Dendritic cell treated with granulocyte-macrophage colony-stimulating factor and Interleukin-4, amounts not matched to agents 40 ng/mL and 50 ng/mL, for 4 days (primary cell): ENCODE measurements around the gene SLC6A11.

Source experiments
- H3K27ac Mint-ChIP-seq: one replicate; pipeline ENCODE4 v1.8.0; 2022; ENCODE audit warnings: mild to moderate bottlenecking, mixed read lengths
- H3K27me3 Mint-ChIP-seq: one replicate; pipeline ENCODE4 v1.8.0; 2022; ENCODE audit warnings: mild to moderate bottlenecking, mixed read lengths
- H3K36me3 Mint-ChIP-seq: one replicate; pipeline ENCODE4 v1.8.0; 2022; ENCODE audit warnings: low read depth, mixed read lengths
- H3K4me1 Mint-ChIP-seq: one replicate; pipeline ENCODE4 v1.8.0; 2022; ENCODE audit warnings: low read depth, mixed read lengths
- H3K4me3 Mint-ChIP-seq: one replicate; pipeline ENCODE4 v1.8.0; 2022; ENCODE audit warnings: mild to moderate bottlenecking, moderate library complexity, mixed read lengths
- H3K9me3 Mint-ChIP-seq: one replicate; pipeline ENCODE4 v1.8.0; 2022; ENCODE audit warnings: mixed read lengths
- intact Hi-C: fragments of 100-400 bp; cut with micrococcal nuclease; formaldehyde crosslinking; loops from one replicate; pipeline ENCODE4 v1.15.0; 2022

SLC6A11 gene

GRCh38 chr3:10960255-10960654 is 144.2 kb downstream of the SLC6A11 start:
- no peaks in the 10 kb centered on the region for H3K9me3 Mint-ChIP-seq
- H3K27me3 Mint-ChIP-seq: peaks cover 20% of the 10 kb centered on the region
- H3K4me3 Mint-ChIP-seq: no peak overlapping the region
- no peak overlapping the region for H3K27ac Mint-ChIP-seq
- intact Hi-C loops: no loop called here
- no peaks in the 10 kb centered on the region for H3K4me1 Mint-ChIP-seq
- no peaks in the 10 kb centered on the region for H3K36me3 Mint-ChIP-seq

GRCh38 chr3:10961921-10962320 is 145.9 kb downstream of the SLC6A11 start:
- Mint-ChIP-seq H3K4me1 (no peaks in the 10 kb centered on the region), H3K4me3 (no peak overlapping the region), H3K9me3 (no peaks in the 10 kb centered on the region), H3K27ac (no peak overlapping the region), H3K36me3 (no peaks in the 10 kb centered on the region), H3K27me3 (peaks cover 17% of the 10 kb centered on the region)
- intact Hi-C loops: no loop called here

GRCh38 chr3:10962481-10963036 is 146.5 kb downstream of the SLC6A11 start:
- no peaks in the 10 kb centered on the region for H3K4me1 Mint-ChIP-seq
- H3K36me3 Mint-ChIP-seq: no peaks in the 10 kb centered on the region
- H3K27ac Mint-ChIP-seq: no peak overlapping the region
- peaks cover 16% of the 10 kb centered on the region for H3K27me3 Mint-ChIP-seq
- H3K4me3 Mint-ChIP-seq: no peak overlapping the region
- no peaks in the 10 kb centered on the region for H3K9me3 Mint-ChIP-seq
- intact Hi-C loops: no loop called here

- Mint-ChIP-seq H3K4me1 (no peaks in the 10 kb centered on the region), H3K4me3 (no peak overlapping the region), H3K9me3 (no peaks in the 10 kb centered on the region), H3K36me3 (no peaks in the 10 kb centered on the region), H3K27ac (no peak overlapping the region), H3K27me3 (peaks cover 22% of the 10 kb centered on the region)
- intact Hi-C loops: no loop called here
Observed at GRCh38 chr3:10964537-10965167, 148.6 kb downstream of the SLC6A11 start.

- H3K27ac Mint-ChIP-seq: no peak overlapping the region
- H3K27me3 Mint-ChIP-seq: peaks cover 30% of the 10 kb centered on the region
- H3K36me3 Mint-ChIP-seq: no peaks in the 10 kb centered on the region
- no peaks in the 10 kb centered on the region for H3K9me3 Mint-ChIP-seq
- H3K4me1 Mint-ChIP-seq: no peaks in the 10 kb centered on the region
- no peak overlapping the region for H3K4me3 Mint-ChIP-seq
- intact Hi-C loops: no loop called here
Observed at GRCh38 chr3:10968401-10968800, 152.4 kb downstream of the SLC6A11 start.

- H3K27me3 Mint-ChIP-seq: peaks cover 38% of the 10 kb centered on the region
- H3K4me1 Mint-ChIP-seq: no peaks in the 10 kb centered on the region
- H3K36me3 Mint-ChIP-seq: no peaks in the 10 kb centered on the region
- H3K9me3 Mint-ChIP-seq: no peaks in the 10 kb centered on the region
- no peak overlapping the region for H3K27ac Mint-ChIP-seq
- H3K4me3 Mint-ChIP-seq: no peak overlapping the region
- intact Hi-C loops: no loop called here
Observed at GRCh38 chr3:10970306-10970960, 154.4 kb downstream of the SLC6A11 start.

GRCh38 chr3:10972072-10972782 is 156.2 kb downstream of the SLC6A11 start:
- Mint-ChIP-seq H3K4me3 (no peak overlapping the region), H3K4me1 (no peaks in the 10 kb centered on the region), H3K27me3 (peaks cover 41% of the 10 kb centered on the region), H3K27ac (no peak overlapping the region), H3K36me3 (no peaks in the 10 kb centered on the region), H3K9me3 (no peaks in the 10 kb centered on the region)
- intact Hi-C loops: no loop called here

GRCh38 chr3:10973046-10973595 is 157.1 kb downstream of the SLC6A11 start:
- H3K27me3 Mint-ChIP-seq: peaks cover 40% of the 10 kb centered on the region
- no peaks in the 10 kb centered on the region for H3K4me1 Mint-ChIP-seq
- no peak overlapping the region for H3K4me3 Mint-ChIP-seq
- intact Hi-C loops: no loop called here
- no peaks in the 10 kb centered on the region for H3K9me3 Mint-ChIP-seq
- H3K27ac Mint-ChIP-seq: no peak overlapping the region
- H3K36me3 Mint-ChIP-seq: no peaks in the 10 kb centered on the region

- Mint-ChIP-seq H3K9me3 (no peaks in the 10 kb centered on the region), H3K36me3 (no peaks in the 10 kb centered on the region), H3K4me1 (no peaks in the 10 kb centered on the region), H3K4me3 (no peak overlapping the region), H3K27me3 (peaks cover 40% of the 10 kb centered on the region), H3K27ac (no peak overlapping the region)
- intact Hi-C loops: no loop called here
Observed at GRCh38 chr3:10974131-10974530, 158.1 kb downstream of the SLC6A11 start.

GRCh38 chr3:10974746-10975375 is 158.8 kb downstream of the SLC6A11 start:
- Mint-ChIP-seq H3K4me3 (no peak overlapping the region), H3K27ac (no peak overlapping the region), H3K36me3 (no peaks in the 10 kb centered on the region), H3K27me3 (peaks cover 43% of the 10 kb centered on the region), H3K4me1 (no peaks in the 10 kb centered on the region), H3K9me3 (no peaks in the 10 kb centered on the region)
- intact Hi-C loops: no loop called here

GRCh38 chr3:10975695-10976234 is 159.7 kb downstream of the SLC6A11 start:
- Mint-ChIP-seq H3K9me3 (no peaks in the 10 kb centered on the region), H3K27me3 (peaks cover 41% of the 10 kb centered on the region), H3K4me1 (no peaks in the 10 kb centered on the region), H3K27ac (no peak overlapping the region), H3K4me3 (no peak overlapping the region), H3K36me3 (no peaks in the 10 kb centered on the region)
- intact Hi-C loops: no loop called here

GRCh38 chr3:10976770-10977169 is 160.7 kb downstream of the SLC6A11 start:
- Mint-ChIP-seq H3K27me3 (peaks cover 47% of the 10 kb centered on the region), H3K9me3 (no peaks in the 10 kb centered on the region), H3K4me1 (no peaks in the 10 kb centered on the region), H3K36me3 (no peaks in the 10 kb centered on the region), H3K27ac (no peak overlapping the region), H3K4me3 (no peak overlapping the region)
- intact Hi-C loops: no loop called here

GRCh38 chr3:10977892-10978510 is 162.0 kb downstream of the SLC6A11 start:
- H3K36me3 Mint-ChIP-seq: no peaks in the 10 kb centered on the region
- H3K4me1 Mint-ChIP-seq: no peaks in the 10 kb centered on the region
- H3K9me3 Mint-ChIP-seq: no peaks in the 10 kb centered on the region
- H3K27me3 Mint-ChIP-seq: peaks cover 48% of the 10 kb centered on the region
- H3K4me3 Mint-ChIP-seq: no peak overlapping the region
- H3K27ac Mint-ChIP-seq: no peak overlapping the region
- intact Hi-C loops: no loop called here
